GM12878 (cell line): ENCODE measurements around the gene MMD. TPM values are rescaled to one million over a fixed set of nuclear protein-coding genes. Genes with fewer than 3 reads are reported as not detected.

Experiments
- ATF7 ChIP-seq: fragments of 450-650 bp; IDR thresholded peaks from 2 replicates; pipeline ENCODE4 v1.6.1; 2016; ENCODE audit warnings: low read depth, mild to moderate bottlenecking
- BACH1 ChIP-seq: fragments of 450-650 bp; IDR thresholded peaks from 2 replicates; pipeline ENCODE4 v1.6.1; 2017; ENCODE audit warnings: mild to moderate bottlenecking, borderline replicate concordance
- BHLHE40 ChIP-seq, 2 experiments: fragments of 450-650 bp in 1 of 2; IDR thresholded peaks; 2 replicates each; pipeline ENCODE4 v1.6.1; 2011 to 2017; ENCODE audit warnings: low read depth in 2 of 2, borderline replicate concordance in 1 of 2, improper control_type of control experiment in 1 of 2, low read length in 1 of 2, mild to moderate bottlenecking in 1 of 2
- CREB1 ChIP-seq: IDR thresholded peaks from 2 replicates; pipeline ENCODE4 v1.6.1; 2012; ENCODE audit warnings: low read depth, mild to moderate bottlenecking, inconsistent platforms
- DPF2 ChIP-seq: fragments of 450-650 bp; IDR thresholded peaks from 2 replicates; pipeline ENCODE4 v1.6.1; 2017; ENCODE audit warnings: mild to moderate bottlenecking
- GABPA ChIP-seq: IDR thresholded peaks from 2 replicates; pipeline ENCODE4 v1.6.1; 2014; ENCODE audit warnings: antibody characterized with exemption, low read depth, mild to moderate bottlenecking, inconsistent platforms
- GATAD2B ChIP-seq: fragments of 450-650 bp; conservative IDR thresholded peaks from 2 replicates; pipeline ENCODE4 v1.6.1; 2017; ENCODE audit warnings: low read depth, mild to moderate bottlenecking, moderate library complexity
- HDAC6 ChIP-seq: fragments of 200-600 bp; sonication (generic); IDR thresholded peaks from one replicate; pipeline ENCODE4 v1.8.0; 2017; ENCODE audit warnings: antibody characterized with exemption; ENCODE audit not compliant: unreplicated experiment
- IRF4 ChIP-seq: IDR thresholded peaks from 2 replicates; pipeline ENCODE4 v1.6.1; 2011; ENCODE audit warnings: low read depth, low read length
- MTA3 ChIP-seq: IDR thresholded peaks from 2 replicates; pipeline ENCODE4 v1.6.1; 2012; ENCODE audit warnings: low read length, inconsistent platforms, borderline replicate concordance
- MYB ChIP-seq: fragments of 150-350 bp; IDR thresholded peaks from 2 replicates; pipeline ENCODE4 v1.6.1; 2014; ENCODE audit warnings: mild to moderate bottlenecking, low read depth, low read length, borderline replicate concordance
- NBN ChIP-seq: fragments of 450-650 bp; IDR thresholded peaks from 2 replicates; pipeline ENCODE4 v1.6.1; 2016
- NFIC ChIP-seq: IDR thresholded peaks from 2 replicates; pipeline ENCODE4 v1.6.1; 2012; ENCODE audit warnings: low read depth, mild to moderate bottlenecking, inconsistent platforms, low read length, moderate library complexity
- PAX5 ChIP-seq: IDR thresholded peaks from 2 replicates; pipeline ENCODE4 v1.6.1; 2011; ENCODE audit warnings: low read depth, low read length, borderline replicate concordance
- PML ChIP-seq: IDR thresholded peaks from 2 replicates; pipeline ENCODE4 v1.6.1; 2012; ENCODE audit warnings: low read length, inconsistent platforms
- POLR2AphosphoS5 ChIP-seq: IDR thresholded peaks from 2 replicates; pipeline ENCODE4 v1.6.1; 2011; ENCODE audit warnings: mild to moderate bottlenecking, low read length, inconsistent platforms
- POU2F2 ChIP-seq: IDR thresholded peaks from 3 replicates; pipeline ENCODE4 v1.6.1; 2011; ENCODE audit warnings: low read depth, mild to moderate bottlenecking, low read length, borderline replicate concordance
- RELA ChIP-seq: fragments of 450-650 bp; IDR thresholded peaks from 2 replicates; pipeline ENCODE4 v1.8.0; 2014; ENCODE audit warnings: borderline replicate concordance; ENCODE audit not compliant: partially characterized antibody
- SMAD1 ChIP-seq: fragments of 450-650 bp; IDR thresholded peaks from 2 replicates; pipeline ENCODE4 v1.6.1; 2018; ENCODE audit warnings: mild to moderate bottlenecking, low read depth; ENCODE audit not compliant: partially characterized antibody
- SREBF2 ChIP-seq: IDR thresholded peaks from 2 replicates; pipeline ENCODE4 v1.6.1; 2012; ENCODE audit warnings: mild to moderate bottlenecking, low read length
- YY1 ChIP-seq: IDR thresholded peaks from 2 replicates; pipeline ENCODE4 v1.6.1; 2011; ENCODE audit warnings: low read depth, mild to moderate bottlenecking, low read length
- ZSCAN29 ChIP-seq: fragments of 450-650 bp; IDR thresholded peaks from 2 replicates; pipeline ENCODE4 v1.6.1; 2017; ENCODE audit warnings: mild to moderate bottlenecking, moderate library complexity
- polyA plus RNA-seq, 11 experiments: library from polyadenylated mRNA; depleted of rRNA in 4 of 11; unstranded in 6 of 11; stranded (reverse) in 5 of 11; fragments of >200 nt; fragmentation: Nextera tagmentation in 4 of 11; fragmentation: Illumina TruSeq in 1 of 11; extraction: Ambion mirVana in 4 of 11; extraction: Trizol in 1 of 11; gene quantifications; 1 replicate in 1 of 11; 2 replicates in 10 of 11; pipeline versions ENCODE4 v1.2.1 to v1.2.3, GENCODE V29; 2011 to 2016; ENCODE audit warnings: inconsistent platforms in 2 of 11, missing spikeins in 2 of 11, low read depth in 1 of 11
- total RNA-seq, 4 experiments: library from RNA; depleted of rRNA in 3 of 4; stranded (reverse); fragments of >200 nt in 3 of 4; fragmentation: Illumina TruSeq in 1 of 4; extraction: Trizol in 1 of 4; gene quantifications; 2 replicates each; pipeline versions ENCODE4 v1.2.1 to v1.2.3, GENCODE V29; 2013 to 2021
- TF ChIP-seq, protein P1 (sequence below): fragments of 450-650 bp; IDR thresholded peaks from 2 replicates; pipeline ENCODE4 v1.6.1; 2017; ENCODE audit warnings: mild to moderate bottlenecking, moderate library complexity
- TF ChIP-seq, protein P2 (sequence below): fragments of 450-650 bp; IDR thresholded peaks from 2 replicates; pipeline ENCODE4 v1.6.1; 2017; ENCODE audit warnings: low read depth, mild to moderate bottlenecking, moderate library complexity
- TF ChIP-seq, protein P3 (sequence below): IDR thresholded peaks from 2 replicates; pipeline ENCODE4 v1.6.1; 2012; ENCODE audit warnings: low read length, inconsistent platforms

Gene MMD
- total and polyA plus RNA-seq, 10 of the 15 experiments (the other 5 are each of a cell fraction or from before 2014, with no cell fraction given) = 8.0 to 46.7 (median 22.3) TPM

DNA sequence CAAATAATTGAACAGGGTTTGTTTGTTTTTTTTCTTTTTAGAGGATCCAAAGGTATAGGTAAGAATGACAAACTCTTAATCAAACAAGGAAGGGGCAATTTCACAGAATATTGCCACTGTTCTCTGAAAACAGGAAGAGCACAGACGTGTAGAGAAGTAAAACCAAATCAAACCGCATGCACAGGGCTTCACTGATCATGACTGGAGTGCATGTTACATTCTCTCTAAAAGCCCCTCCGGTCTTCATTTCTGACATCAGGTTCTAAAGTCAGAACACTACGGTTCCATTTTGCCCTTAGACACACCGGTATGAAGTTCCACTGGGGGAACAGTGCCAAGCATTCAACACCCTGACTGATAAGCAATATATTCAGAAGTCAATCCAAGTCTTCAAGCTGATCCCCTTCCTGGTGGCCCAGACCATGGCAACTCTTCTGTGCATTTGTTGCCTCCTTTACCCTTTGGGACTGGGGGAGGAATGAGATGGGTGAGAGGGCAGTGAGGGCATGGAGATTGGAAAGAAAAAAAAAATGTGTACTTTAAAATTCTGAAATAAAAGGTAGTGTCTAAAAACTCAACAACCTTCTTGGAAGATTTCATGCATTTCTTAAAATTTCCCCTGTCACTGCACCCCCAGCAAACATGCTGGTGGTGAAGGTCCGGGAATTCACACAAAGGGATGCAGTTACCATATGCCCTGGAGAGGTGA, 1.4 kb downstream of the MMD start (continued):
- TF ChIP-seq POU2F2 = peak; percentile 53; the same call in 1 of the 3 replicates
- TF ChIP-seq, protein P1, sequence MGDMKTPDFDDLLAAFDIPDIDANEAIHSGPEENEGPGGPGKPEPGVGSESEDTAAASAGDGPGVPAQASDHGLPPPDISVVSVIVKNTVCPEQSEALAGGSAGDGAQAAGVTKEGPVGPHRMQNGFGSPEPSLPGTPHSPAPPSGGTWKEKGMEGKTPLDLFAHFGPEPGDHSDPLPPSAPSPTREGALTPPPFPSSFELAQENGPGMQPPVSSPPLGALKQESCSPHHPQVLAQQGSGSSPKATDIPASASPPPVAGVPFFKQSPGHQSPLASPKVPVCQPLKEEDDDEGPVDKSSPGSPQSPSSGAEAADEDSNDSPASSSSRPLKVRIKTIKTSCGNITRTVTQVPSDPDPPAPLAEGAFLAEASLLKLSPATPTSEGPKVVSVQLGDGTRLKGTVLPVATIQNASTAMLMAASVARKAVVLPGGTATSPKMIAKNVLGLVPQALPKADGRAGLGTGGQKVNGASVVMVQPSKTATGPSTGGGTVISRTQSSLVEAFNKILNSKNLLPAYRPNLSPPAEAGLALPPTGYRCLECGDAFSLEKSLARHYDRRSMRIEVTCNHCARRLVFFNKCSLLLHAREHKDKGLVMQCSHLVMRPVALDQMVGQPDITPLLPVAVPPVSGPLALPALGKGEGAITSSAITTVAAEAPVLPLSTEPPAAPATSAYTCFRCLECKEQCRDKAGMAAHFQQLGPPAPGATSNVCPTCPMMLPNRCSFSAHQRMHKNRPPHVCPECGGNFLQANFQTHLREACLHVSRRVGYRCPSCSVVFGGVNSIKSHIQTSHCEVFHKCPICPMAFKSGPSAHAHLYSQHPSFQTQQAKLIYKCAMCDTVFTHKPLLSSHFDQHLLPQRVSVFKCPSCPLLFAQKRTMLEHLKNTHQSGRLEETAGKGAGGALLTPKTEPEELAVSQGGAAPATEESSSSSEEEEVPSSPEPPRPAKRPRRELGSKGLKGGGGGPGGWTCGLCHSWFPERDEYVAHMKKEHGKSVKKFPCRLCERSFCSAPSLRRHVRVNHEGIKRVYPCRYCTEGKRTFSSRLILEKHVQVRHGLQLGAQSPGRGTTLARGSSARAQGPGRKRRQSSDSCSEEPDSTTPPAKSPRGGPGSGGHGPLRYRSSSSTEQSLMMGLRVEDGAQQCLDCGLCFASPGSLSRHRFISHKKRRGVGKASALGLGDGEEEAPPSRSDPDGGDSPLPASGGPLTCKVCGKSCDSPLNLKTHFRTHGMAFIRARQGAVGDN = peak; percentile 53; the same call in 1 of the 2 replicates
- peak; percentile 36; the same call in 1 of the 2 replicates for TF ChIP-seq IRF4
- no peak for TF ChIP-seq SREBF2
- peak; percentile 64; the same call in 1 of the 2 replicates for TF ChIP-seq ATF7
- peak; percentile 88 for TF ChIP-seq POLR2AphosphoS5
- TF ChIP-seq CREB1 = peak; percentile 44; the same call in 1 of the 2 replicates
- TF ChIP-seq NFIC = peak; percentile 66; the same call in 1 of the 2 replicates
- 0 out of 2 replicates have a peak, but pooled peaks have one; percentile 54 for TF ChIP-seq ZSCAN29
- TF ChIP-seq BACH1 = no peak
- TF ChIP-seq NBN = peak; percentile 78; the same call in 1 of the 2 replicates
- 0 out of 2 replicates have a peak, but pooled peaks have one; percentile 19 for TF ChIP-seq GABPA
- peak; percentile 52 for TF ChIP-seq SMAD1
- TF ChIP-seq GATAD2B = no peak
- TF ChIP-seq RELA = peak; percentile 13
- peak; percentile 36; the same call in 1 of the 2 replicates for TF ChIP-seq YY1
- TF ChIP-seq BHLHE40 (IDR thresholded peaks at IDR 0.05; ENCODE audit: borderline replicate concordance in 1 of 2, low read depth in 2 of 2, low read length in 1 of 2) = peak in 1 of 2 experiments; percentile 34; a peak in 1 of 4 replicates
- TF ChIP-seq MTA3 = 0 out of 2 replicates have a peak, but pooled peaks have one; percentile 50
- peak; percentile 24 for TF ChIP-seq HDAC6
- TF ChIP-seq, protein P2, sequence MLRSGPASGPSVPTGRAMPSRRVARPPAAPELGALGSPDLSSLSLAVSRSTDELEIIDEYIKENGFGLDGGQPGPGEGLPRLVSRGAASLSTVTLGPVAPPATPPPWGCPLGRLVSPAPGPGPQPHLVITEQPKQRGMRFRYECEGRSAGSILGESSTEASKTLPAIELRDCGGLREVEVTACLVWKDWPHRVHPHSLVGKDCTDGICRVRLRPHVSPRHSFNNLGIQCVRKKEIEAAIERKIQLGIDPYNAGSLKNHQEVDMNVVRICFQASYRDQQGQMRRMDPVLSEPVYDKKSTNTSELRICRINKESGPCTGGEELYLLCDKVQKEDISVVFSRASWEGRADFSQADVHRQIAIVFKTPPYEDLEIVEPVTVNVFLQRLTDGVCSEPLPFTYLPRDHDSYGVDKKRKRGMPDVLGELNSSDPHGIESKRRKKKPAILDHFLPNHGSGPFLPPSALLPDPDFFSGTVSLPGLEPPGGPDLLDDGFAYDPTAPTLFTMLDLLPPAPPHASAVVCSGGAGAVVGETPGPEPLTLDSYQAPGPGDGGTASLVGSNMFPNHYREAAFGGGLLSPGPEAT = peak; percentile 50; the same call in 1 of the 2 replicates
- TF ChIP-seq DPF2 = peak; percentile 10; the same call in 1 of the 2 replicates
- TF ChIP-seq MYB = no peak
- peak; percentile 9; the same call in 1 of the 2 replicates for TF ChIP-seq PAX5
- TF ChIP-seq, protein P3, sequence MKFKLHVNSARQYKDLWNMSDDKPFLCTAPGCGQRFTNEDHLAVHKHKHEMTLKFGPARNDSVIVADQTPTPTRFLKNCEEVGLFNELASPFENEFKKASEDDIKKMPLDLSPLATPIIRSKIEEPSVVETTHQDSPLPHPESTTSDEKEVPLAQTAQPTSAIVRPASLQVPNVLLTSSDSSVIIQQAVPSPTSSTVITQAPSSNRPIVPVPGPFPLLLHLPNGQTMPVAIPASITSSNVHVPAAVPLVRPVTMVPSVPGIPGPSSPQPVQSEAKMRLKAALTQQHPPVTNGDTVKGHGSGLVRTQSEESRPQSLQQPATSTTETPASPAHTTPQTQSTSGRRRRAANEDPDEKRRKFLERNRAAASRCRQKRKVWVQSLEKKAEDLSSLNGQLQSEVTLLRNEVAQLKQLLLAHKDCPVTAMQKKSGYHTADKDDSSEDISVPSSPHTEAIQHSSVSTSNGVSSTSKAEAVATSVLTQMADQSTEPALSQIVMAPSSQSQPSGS = peak; percentile 35; the same call in 1 of the 2 replicates
- peak; percentile 38 for TF ChIP-seq PML
